HUES6 (cell line): Measurements from ENCODE around the gene CASZ1.

ENCODE experiments used
- H3K27ac ChIP-seq: 2 replicates; pipeline ENCODE4 v1.7.0; 2013; ENCODE audit warnings: low read depth, mild to moderate bottlenecking, low read length, inconsistent platforms
- H3K27me3 ChIP-seq: 2 replicates; pipeline ENCODE4 v1.6.1; 2013; ENCODE audit warnings: low read length; ENCODE audit not compliant: control insufficient read depth, insufficient read depth
- H3K36me3 ChIP-seq: 2 replicates; pipeline ENCODE4 v1.6.1; 2013; ENCODE audit warnings: low read length; ENCODE audit not compliant: control insufficient read depth, insufficient read depth
- H3K4me1 ChIP-seq: 2 replicates; pipeline ENCODE4 v1.6.1; 2013; ENCODE audit warnings: low read length; ENCODE audit not compliant: control insufficient read depth, insufficient read depth
- H3K4me3 ChIP-seq: 2 replicates; pipeline ENCODE4 v1.5.1; 2013; ENCODE audit warnings: low read depth, low read length
- H3K9ac ChIP-seq: one replicate; pipeline ENCODE4 v1.6.1; 2013; ENCODE audit warnings: mild to moderate bottlenecking, low read length
- H3K9me3 ChIP-seq: 2 replicates; pipeline ENCODE4 v1.6.1; 2013; ENCODE audit warnings: low read depth, low read length; ENCODE audit not compliant: control insufficient read depth, insufficient read depth

The CASZ1 gene

DNA sequence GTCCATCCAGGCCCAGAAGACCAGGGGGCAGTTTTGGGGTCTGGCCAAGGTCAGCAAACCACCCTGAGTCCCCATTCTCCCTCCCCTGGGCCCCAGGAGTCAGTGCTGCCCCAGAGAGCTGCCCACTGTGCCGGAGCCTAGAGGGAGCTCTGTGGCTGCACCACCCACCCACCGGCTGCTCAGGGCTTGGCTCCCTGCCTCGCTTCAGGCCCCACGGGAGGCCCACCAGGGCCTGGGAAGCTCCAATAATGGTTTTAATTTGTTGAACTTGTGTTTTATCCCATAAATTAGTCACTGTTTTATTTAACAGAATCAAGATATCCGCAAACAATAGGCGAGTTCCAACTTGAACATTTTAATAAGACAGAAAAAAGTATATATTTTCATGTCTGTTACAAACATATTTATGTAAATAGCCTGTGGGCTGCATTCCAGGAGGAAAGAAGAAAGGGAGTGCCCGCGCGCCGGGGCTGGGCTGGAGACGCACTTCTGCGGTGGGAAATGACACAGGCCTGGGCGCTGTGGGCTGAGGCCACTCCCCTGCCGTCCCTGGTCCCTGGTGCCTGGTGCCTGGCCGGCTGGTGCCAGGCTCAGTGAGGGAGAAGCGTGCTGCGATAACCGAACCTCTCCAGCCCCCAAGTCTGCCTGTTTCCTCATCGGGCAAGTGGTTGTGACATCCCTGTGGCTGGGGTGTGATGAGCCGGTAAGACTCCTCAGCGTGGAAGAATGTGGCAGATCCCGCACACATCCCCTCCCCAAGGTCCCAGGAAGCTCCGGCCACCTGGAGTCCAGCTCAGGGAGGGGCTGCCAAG lies 161.2 kb downstream of the CASZ1 start:
- Histone ChIP-seq H3K9ac (no peak overlapping the region), H3K9me3 (no peaks in the 10 kb centered on the region), H3K36me3 (no peaks in the 10 kb centered on the region), H3K27ac (no peak overlapping the region), H3K27me3 (peaks cover 27% of the 10 kb centered on the region), H3K4me1 (peaks cover 54% of the 10 kb centered on the region), H3K4me3 (no peak overlapping the region)

DNA sequence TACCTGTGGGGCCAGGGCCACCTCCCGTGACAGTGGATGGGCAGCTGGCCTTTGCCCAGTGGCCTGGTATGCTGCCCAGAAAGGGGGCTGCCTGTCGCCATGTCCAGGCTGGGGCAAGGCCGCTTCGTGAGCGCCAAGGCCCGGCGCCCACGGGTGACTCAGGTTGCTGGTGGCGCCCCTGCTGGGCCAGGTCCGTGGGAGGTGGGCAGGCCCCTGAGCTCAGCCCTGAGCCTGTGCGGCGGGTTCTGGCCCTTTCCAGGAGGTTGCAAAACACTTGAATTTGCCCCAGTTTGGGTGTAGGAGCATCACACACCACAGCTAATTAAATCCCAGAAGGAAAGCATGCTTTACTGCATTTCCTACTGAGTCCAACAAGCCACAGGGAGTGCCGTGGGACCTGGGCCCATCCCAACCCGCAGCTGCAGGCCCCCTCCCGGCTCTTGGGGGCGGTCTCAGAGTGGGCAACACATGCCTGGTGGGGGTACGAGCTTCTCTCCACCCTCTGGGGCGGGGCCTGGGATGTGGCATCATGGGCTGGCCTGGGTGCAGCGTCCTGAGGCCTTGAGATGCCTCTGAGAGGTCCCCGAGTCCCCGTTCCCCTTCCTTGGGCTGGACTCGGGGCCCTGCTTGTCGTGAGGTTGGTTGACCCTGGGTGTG lies 161.9 kb downstream of the CASZ1 start:
- Histone ChIP-seq H3K27me3 (peaks cover 20% of the 10 kb centered on the region), H3K9me3 (no peaks in the 10 kb centered on the region), H3K27ac (no peak overlapping the region), H3K9ac (no peak overlapping the region), H3K4me1 (peaks cover 47% of the 10 kb centered on the region), H3K4me3 (no peak overlapping the region), H3K36me3 (peaks cover 4% of the 10 kb centered on the region; the same call in 1 of the 2 replicates)

DNA sequence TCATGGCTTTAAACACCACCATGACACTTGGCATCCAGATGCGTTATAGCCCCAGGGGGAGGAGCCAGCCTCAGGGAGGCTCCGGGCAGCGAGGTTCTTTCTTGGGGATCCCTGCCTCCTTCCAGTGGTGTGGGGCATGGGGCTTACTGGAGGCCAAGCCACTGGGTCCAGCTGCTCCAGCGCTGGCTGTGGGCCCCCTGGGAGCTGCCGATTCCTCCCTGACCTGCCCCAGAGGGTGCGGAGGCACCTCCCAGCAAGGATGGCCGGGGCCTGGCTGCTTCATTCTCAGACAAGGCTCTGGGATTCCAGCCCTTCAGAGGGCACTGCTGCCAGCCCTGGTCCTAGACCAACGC lies 162.4 kb downstream of the CASZ1 start:
- Histone ChIP-seq H3K9ac (no peak overlapping the region), H3K4me3 (no peak overlapping the region), H3K4me1 (peaks cover 43% of the 10 kb centered on the region), H3K27ac (no peak overlapping the region), H3K36me3 (peaks cover 5% of the 10 kb centered on the region; the same call in 1 of the 2 replicates), H3K27me3 (peaks cover 15% of the 10 kb centered on the region), H3K9me3 (no peaks in the 10 kb centered on the region)

DNA sequence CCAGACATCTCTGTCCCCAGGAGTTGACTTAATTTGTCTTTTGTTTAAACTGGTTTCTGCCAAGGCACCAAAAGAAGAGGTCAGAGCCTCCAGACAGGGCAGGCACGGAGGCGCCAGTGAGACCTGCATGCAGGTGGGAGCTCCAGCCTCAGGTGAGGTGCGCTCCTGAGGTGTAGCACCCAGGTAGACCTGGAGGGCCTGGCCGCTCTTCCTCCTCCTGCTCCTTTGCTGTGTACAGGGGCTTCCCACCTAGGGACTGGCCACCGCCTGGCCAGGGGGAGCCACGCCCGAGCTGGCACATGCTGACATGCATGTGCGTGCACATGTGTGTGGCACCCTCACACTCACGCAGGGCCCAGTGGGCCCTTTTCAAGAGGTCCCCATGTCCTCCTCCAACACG lies 163.0 kb downstream of the CASZ1 start:
- Histone ChIP-seq H3K36me3 (peaks cover 5% of the 10 kb centered on the region; the same call in 1 of the 2 replicates), H3K4me3 (no peak overlapping the region), H3K4me1 (peaks cover 43% of the 10 kb centered on the region), H3K27me3 (peaks cover 13% of the 10 kb centered on the region), H3K9ac (no peak overlapping the region), H3K9me3 (no peaks in the 10 kb centered on the region), H3K27ac (no peak overlapping the region)

DNA sequence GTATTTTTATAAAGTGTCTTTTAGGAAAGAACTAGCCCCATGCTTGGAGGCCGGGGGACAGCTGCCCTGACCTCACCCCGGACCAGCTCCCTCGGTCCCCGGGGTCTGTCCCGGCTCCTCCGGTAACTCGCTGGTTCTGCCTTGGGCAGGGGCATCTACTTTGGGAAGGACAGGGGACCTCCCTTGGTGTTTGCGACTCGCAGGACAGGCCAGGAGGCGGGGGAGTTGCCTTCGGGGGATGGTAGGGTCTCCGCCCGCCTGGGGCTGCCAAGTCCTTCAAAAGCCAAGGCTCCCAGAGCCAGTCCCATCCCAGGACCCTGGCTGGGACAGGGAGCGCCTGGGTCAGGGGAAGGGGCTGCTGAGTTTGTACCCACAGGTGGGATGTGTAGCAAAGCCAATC lies 163.8 kb downstream of the CASZ1 start:
- Histone ChIP-seq H3K27me3 (peaks cover 5% of the 10 kb centered on the region; the same call in 1 of the 2 replicates), H3K4me1 (peaks cover 43% of the 10 kb centered on the region), H3K36me3 (peaks cover 5% of the 10 kb centered on the region; the same call in 1 of the 2 replicates), H3K9ac (no peak overlapping the region), H3K4me3 (no peak overlapping the region), H3K27ac (no peak overlapping the region), H3K9me3 (no peaks in the 10 kb centered on the region)

DNA sequence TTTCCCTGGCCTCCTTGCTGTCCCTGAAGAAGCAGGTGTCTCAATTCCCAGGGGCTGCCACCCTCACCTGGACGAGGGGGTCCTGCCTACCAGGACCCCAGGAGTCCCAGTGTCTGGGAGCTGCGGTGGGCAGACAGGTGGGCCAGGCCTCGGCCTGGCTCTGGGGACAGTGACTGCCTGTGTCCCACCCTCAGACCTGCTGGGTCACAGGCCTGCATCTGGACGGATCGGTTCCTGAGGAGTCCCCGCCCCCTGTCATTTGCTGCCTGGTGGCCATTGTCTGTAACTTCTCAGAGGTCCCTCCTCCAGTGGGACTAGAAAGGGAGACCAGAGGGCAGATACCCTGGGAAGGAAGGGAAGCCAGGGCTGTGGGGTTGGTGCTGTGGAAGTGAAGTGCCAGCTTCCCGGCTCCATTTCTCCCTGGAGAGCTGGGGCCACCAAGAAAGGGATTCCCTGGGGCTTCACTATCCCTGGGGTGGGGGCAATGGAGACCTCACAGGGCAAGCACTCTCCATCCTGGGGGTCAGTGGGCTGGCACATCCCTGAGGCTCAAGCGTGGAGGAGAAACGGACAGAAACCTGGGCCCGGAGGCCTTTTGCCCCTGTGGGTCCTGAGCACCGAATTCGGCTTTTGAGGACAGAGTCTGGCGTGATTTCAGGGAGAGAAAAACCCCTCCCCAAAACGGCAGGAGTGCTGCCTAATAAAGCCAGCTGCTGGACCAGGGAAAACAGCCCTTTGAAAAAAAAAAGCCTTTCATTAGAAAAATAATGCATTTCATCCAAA lies 164.4 kb downstream of the CASZ1 start:
- H3K9ac ChIP-seq, result no peak overlapping the region

DNA sequence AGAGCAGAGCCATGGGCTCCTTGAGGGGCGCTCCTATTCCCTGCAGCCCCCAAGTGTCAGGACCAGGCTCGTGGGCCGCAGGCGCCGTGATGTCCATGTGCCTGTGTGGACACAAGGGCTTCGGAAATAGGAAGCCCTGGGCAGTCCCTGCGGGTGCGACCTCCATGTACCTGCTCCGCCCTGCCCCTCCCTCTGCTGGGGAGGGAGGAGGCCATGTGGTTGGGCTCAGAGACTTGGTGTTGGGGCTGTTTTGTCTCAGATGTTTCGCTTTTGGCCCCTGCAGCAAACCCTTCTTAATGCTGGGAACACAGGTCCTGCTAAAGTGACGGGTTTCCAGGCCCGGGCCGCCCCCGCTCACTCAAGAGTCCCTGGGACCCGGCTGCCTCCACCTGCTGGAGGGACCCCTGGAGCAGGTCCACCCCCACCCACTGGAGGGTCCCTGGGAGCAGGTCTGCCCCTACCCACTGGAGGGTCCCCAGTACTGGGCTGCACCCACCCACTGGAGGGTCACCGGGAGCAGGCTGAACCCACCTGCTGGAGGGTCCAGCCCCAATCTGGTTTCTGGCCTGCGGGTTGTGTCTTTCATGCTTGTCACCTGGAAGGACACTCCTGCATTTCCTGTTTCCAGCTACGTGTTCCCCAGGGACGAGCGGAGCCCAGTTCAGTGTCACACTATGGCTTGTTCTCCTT lies 165.2 kb downstream of the CASZ1 start:
- H3K9me3 ChIP-seq, result no peaks in the 10 kb centered on the region
- H3K27me3 ChIP-seq, result no peaks in the 10 kb centered on the region
- peaks cover 12% of the 10 kb centered on the region; the same call in 1 of the 2 replicates for H3K36me3 ChIP-seq
- peak overlapping the region; percentile 38; the same call in 1 of the 2 replicates for H3K27ac ChIP-seq
- H3K9ac ChIP-seq, result no peak overlapping the region
- peaks cover 43% of the 10 kb centered on the region for H3K4me1 ChIP-seq
- H3K4me3 ChIP-seq, result no peak overlapping the region

More for the DNA sequence above, 164.4 kb downstream of the CASZ1 start:
- H3K4me1 ChIP-seq, result peaks cover 43% of the 10 kb centered on the region
- H3K27me3 ChIP-seq, result no peaks in the 10 kb centered on the region
- H3K9me3 ChIP-seq, result no peaks in the 10 kb centered on the region
- H3K27ac ChIP-seq, result no peak overlapping the region
- no peak overlapping the region for H3K4me3 ChIP-seq
- H3K36me3 ChIP-seq, result peaks cover 9% of the 10 kb centered on the region; the same call in 1 of the 2 replicates

DNA sequence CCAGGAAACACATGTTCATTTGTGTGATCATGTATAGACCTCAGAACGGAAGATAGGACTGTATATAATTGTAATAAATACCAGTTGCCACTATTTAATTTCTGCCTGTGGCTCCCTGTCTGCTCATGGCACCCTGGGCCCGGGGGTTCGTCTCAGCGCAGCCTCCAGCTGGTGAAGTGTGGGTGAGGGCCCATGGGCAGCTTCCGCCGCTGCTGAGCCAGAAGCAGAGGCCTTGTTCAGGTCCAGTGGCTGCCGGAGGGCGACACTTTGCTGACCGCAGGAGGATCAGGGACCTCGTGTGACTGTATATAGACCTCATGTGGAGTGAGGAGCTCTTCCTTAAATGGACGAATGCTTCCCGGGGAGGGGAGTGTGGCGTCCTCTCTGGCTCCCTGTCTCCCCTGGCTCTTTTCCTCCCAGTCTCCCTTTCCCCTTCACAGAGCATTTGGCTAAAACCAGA lies 165.8 kb downstream of the CASZ1 start:
- H3K36me3 ChIP-seq, result peaks cover 12% of the 10 kb centered on the region; the same call in 1 of the 2 replicates
- H3K4me1 ChIP-seq, result peaks cover 43% of the 10 kb centered on the region
- no peaks in the 10 kb centered on the region for H3K9me3 ChIP-seq
- H3K27ac ChIP-seq, result no peak overlapping the region
- no peaks in the 10 kb centered on the region for H3K27me3 ChIP-seq
- no peak overlapping the region for H3K9ac ChIP-seq
- no peak overlapping the region for H3K4me3 ChIP-seq

DNA sequence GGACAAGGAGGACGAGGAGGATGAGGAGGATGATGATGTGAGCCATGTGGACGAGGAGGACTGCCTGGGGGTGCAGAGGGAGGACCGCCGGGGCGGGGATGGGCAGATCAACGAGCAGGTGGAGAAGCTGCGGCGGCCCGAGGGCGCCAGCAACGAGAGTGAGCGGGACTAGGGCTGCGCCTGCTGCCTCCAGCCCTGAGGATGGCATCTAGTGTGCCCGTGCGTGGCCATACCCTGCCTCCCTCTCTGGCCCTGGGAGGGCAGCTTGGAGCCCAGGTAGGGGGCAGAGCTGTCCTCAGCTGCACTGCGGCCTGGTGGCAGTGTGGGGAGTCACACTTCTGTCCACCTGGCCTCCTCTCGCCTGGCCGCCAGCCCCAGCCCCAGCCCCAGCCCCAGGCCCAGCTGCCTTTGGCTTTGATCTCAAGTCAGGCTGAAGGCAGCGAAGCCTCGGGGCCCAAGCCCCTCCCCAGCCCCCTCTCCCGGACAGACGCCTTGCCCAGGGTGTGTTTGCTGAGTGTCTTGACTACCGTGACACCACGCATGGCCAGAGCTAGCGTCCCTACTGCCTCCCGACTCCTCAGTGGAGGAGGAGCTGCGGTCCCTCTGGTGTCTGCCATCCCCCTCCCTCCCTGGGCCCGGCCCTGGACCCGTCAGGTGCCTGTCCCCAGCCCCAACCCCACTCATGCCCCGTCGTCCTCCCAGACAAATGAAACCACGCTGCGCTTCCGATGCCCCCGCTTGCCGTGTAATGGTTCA lies 166.5 kb downstream of the CASZ1 start:
- Histone ChIP-seq H3K4me1 (peaks cover 40% of the 10 kb centered on the region), H3K27ac (no peak overlapping the region), H3K9me3 (no peaks in the 10 kb centered on the region), H3K9ac (no peak overlapping the region), H3K27me3 (no peaks in the 10 kb centered on the region), H3K4me3 (no peak overlapping the region), H3K36me3 (peaks cover 13% of the 10 kb centered on the region)
